Esophagus muscularis mucosa (tissue), 4 donors: ENCODE results near the gene MYH14. TPM values are rescaled to one million over a fixed set of nuclear protein-coding genes. Genes with fewer than 3 reads are reported as not detected.

Experiments
- DNase-seq: peaks from one replicate; pipeline ENCODE4 v3.0.0-alpha.2; 2017; ENCODE audit errors: extremely low spot score
- H3K27ac ChIP-seq, 4 donors: fragments of 200-600 bp; sonication (generic); replicated peaks in 1 of 4; 1 replicate in 3 of 4; 2 replicates in 1 of 4; pipeline ENCODE4 v1.5.1; 2016 to 2019; ENCODE audit warnings: mild to moderate bottlenecking in 1 of 4
- H3K27me3 ChIP-seq, 4 donors: fragments of 200-600 bp; sonication (generic); one replicate each; pipeline versions ENCODE4 v1.5.1 to v1.6.0; 2016 to 2019
- H3K36me3 ChIP-seq, 4 donors: fragments of 200-600 bp; sonication (generic); one replicate each; pipeline ENCODE4 v1.5.1; 2016 to 2019
- H3K4me1 ChIP-seq, 4 donors: fragments of 200-600 bp; sonication (generic); one replicate each; pipeline ENCODE4 v1.5.1; 2016 to 2019
- H3K4me3 ChIP-seq, 4 donors: fragments of 200-600 bp; sonication (generic); 1 replicate in 2 of 4; 2 replicates in 2 of 4; pipeline ENCODE4 v1.5.1; 2016 to 2019; ENCODE audit warnings: mild to moderate bottlenecking in 4 of 4, moderate library complexity in 1 of 4
- H3K9me3 ChIP-seq, 4 donors: fragments of 200-600 bp; sonication (generic); 1 replicate in 3 of 4; 2 replicates in 1 of 4; pipeline ENCODE4 v1.5.1; 2016 to 2019
- EP300 ChIP-seq: sonication (generic); formaldehyde crosslinking; IDR thresholded peaks from one replicate; pipeline ENCODE4 v1.6.1; 2017; ENCODE audit warnings: antibody characterized with exemption
- POLR2A ChIP-seq: fragments of 450-650 bp; IDR thresholded peaks from one replicate; pipeline ENCODE4 v1.6.1; 2017; ENCODE audit warnings: antibody characterized with exemption, moderate library complexity, mild to moderate bottlenecking, low read depth
- POLR2AphosphoS5 ChIP-seq, 2 donors: sonication (generic); formaldehyde crosslinking; IDR thresholded peaks; one replicate each; pipeline ENCODE4 v1.6.1; 2017; ENCODE audit warnings: antibody characterized with exemption in 2 of 2
- WGBS: methylation state at CpG from one replicate; pipeline ENCODE4 v1.1.5; 2018; 5-methylcytosine and 5-hydroxymethylcytosine counted together
- intact Hi-C: fragments of 100-400 bp; cut with DNase I; formaldehyde crosslinking; loops from one replicate; pipeline ENCODE4 v1.15.1; 2023
- total RNA-seq, 4 donors: library from RNA; depleted of rRNA; stranded (reverse); fragments of >200 nt; gene quantifications; one replicate each; pipeline versions ENCODE4 v1.1.0 to v1.2.1, GENCODE V29; 2016
- TF ChIP-seq, protein P1 (sequence below), 3 experiments: fragments of 200-600 bp in 2 of 3; fragments of 450-650 bp in 1 of 3; sonication (generic) in 2 of 3; IDR thresholded peaks; one replicate each; pipeline ENCODE4 v1.5.1; 2017 to 2019; ENCODE audit warnings: antibody characterized with exemption in 3 of 3, mild to moderate bottlenecking in 2 of 3, moderate library complexity in 1 of 3

MYH14 gene
- total RNA-seq, 4 donors from 2014 or later: 2.5 to 10.1 (median 5.3) TPM

DNA sequence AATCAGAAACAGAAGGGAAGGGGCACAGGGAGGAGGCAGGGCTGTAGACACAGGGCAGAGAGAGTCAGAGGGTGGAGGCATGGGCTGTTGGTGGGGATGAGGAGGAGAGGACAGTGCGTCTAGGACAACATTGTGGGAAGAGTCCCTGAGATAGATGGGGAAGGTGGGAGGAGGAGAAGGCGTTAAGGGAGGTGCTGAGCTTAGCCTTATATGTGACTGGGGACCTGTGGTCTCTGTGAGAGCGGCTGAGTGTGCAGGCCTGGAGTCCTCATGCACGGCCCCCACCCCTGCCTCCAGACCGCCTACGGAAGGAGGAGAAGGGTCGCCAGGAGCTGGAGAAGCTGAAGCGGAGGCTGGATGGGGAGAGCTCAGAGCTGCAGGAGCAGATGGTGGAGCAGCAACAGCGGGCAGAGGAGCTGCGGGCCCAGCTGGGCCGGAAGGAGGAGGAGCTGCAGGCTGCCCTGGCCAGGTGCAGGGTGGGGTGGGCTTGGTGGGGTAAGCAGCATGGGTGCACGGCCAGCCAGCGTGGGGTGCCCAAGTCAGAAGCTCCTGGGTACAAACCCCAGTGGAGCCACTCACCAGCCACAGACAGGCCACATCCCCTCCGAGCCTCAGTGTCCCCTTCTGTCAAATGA is 69.0 kb downstream of the MYH14 start:
- TF ChIP-seq, protein P1, sequence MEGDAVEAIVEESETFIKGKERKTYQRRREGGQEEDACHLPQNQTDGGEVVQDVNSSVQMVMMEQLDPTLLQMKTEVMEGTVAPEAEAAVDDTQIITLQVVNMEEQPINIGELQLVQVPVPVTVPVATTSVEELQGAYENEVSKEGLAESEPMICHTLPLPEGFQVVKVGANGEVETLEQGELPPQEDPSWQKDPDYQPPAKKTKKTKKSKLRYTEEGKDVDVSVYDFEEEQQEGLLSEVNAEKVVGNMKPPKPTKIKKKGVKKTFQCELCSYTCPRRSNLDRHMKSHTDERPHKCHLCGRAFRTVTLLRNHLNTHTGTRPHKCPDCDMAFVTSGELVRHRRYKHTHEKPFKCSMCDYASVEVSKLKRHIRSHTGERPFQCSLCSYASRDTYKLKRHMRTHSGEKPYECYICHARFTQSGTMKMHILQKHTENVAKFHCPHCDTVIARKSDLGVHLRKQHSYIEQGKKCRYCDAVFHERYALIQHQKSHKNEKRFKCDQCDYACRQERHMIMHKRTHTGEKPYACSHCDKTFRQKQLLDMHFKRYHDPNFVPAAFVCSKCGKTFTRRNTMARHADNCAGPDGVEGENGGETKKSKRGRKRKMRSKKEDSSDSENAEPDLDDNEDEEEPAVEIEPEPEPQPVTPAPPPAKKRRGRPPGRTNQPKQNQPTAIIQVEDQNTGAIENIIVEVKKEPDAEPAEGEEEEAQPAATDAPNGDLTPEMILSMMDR (IDR thresholded peaks at IDR 0.05): no peak
- TF ChIP-seq POLR2A (no peak), POLR2AphosphoS5 (IDR thresholded peaks at IDR 0.05) (no peak), EP300 (no peak)
- Histone ChIP-seq H3K4me1 (no peaks in the 10 kb centered on the region), H3K9me3 (no peaks in the 10 kb centered on the region), H3K36me3 (peaks cover 0 to 73% (median 26%) of the 10 kb centered on the region in 4 donors), H3K27me3 (peaks cover 0 to 24% (median 0%) of the 10 kb centered on the region in 4 donors), H3K27ac (no peak overlapping the region), H3K4me3 (no peak overlapping the region)
- WGBS: 82% methylated on average over 14 of the region's 14 CpGs
- DNase-seq: no peak
- intact Hi-C loops: no loop called here

DNA sequence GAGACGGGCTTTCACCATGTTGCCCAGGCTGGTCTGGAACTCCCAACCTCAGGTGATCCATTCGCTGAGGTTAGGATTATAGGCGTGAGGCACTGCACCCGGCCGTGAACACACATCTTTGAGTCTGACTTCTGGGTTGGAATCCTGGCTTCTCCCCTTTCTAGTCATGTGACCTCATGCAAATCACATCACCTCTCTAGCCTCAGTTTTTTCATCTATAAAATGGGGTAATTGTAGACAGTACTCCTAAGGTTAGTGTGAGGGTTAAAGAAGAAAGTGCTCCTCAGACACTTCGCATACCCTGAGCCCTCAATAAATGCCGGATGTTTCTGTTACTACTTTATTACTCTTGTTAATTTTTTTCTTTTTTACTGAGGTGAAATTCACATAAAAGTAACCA is 70.4 kb downstream of the MYH14 start:
- TF ChIP-seq POLR2A (no peak), EP300 (no peak)
- Histone ChIP-seq H3K27ac (no peak overlapping the region), H3K27me3 (peaks cover 0 to 29% (median 0%) of the 10 kb centered on the region in 4 donors), H3K4me1 (no peaks in the 10 kb centered on the region), H3K9me3 (no peaks in the 10 kb centered on the region), H3K36me3 (peaks cover 0 to 69% (median 19%) of the 10 kb centered on the region in 4 donors), H3K4me3 (no peak overlapping the region)
- no peak for DNase-seq
- intact Hi-C loops: no loop called here
- 81% methylated on average over 7 of the region's 7 CpGs for WGBS

DNA sequence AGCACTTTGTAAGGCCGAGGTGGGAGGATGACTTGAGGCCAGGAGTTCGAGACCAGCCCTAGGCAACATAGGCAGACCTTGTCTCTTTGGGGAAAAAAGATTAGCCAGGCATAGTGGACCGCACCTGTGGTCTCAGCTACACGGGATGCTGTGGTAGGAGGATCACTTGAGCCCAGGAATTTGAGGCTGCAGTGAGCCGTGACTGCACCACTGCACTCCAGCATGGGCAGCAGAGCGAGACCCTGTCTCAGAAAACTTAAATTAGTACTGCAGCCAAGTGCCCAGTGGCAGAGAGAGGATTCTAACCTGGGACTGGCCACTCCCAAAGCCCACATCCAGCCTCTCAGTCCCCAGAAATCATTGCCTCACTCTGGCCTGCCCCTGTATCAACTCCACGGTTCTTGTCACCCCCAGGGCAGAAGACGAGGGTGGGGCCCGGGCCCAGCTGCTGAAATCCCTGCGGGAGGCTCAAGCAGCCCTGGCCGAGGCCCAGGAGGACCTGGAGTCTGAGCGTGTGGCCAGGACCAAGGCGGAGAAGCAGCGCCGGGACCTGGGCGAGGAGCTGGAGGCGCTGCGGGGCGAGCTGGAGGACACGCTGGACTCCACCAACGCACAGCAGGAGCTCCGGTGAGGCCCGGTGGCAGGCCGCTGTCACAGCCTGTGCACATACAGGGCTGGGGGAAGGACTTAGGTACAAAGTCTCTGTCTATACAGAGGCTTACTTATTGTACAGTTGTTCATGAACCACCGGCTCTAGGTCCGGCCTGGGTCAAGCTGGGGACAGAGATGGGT is 72.4 kb downstream of the MYH14 start:
- 76% methylated on average over 9 of the region's 26 CpGs for WGBS
- Histone ChIP-seq H3K27ac (no peak overlapping the region), H3K27me3 (peaks cover 0 to 39% (median 0%) of the 10 kb centered on the region in 4 donors), H3K36me3 (peaks cover 0 to 82% (median 22%) of the 10 kb centered on the region in 4 donors), H3K9me3 (no peaks in the 10 kb centered on the region), H3K4me3 (no peak overlapping the region), H3K4me1 (no peaks in the 10 kb centered on the region)
- no peak for DNase-seq
- intact Hi-C loops: no loop called here
- TF ChIP-seq EP300 (no peak), POLR2A (no peak), POLR2AphosphoS5 (IDR thresholded peaks at IDR 0.05) (no peak)
- TF ChIP-seq, protein P1 (IDR thresholded peaks at IDR 0.05): no peak

DNA sequence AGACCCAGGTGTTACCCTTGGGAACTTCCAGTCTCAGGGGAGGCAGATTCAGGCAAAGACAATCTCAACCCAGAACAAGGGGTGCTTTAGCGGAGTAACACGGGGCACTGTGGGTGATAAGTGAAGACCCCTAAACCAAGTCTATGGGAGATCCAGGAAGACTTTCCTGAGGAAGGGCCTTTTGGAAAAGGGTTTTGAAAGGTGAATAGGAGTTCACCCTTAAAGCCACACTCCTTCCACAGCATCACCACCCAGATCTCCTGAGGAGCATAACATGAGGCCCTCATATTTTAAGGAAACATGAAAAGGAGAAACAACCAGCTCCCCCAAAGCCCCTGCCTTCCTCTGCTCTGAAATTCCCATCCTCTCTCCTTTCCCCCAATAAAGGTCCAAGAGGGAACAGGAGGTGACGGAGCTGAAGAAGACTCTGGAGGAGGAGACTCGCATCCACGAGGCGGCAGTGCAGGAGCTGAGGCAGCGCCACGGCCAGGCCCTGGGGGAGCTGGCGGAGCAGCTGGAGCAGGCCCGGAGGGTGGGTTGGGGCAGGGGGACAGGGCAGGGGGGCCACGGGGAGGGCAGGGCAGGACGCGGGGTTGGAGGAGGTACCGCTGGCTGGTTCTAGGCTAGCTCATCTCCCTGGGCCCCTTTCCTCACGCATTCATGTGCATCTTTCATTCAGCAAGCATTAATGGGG is 73.1 kb downstream of the MYH14 start:
- no peak for DNase-seq
- 81% methylated on average over 9 of the region's 15 CpGs for WGBS
- H3K36me3 ChIP-seq: peaks cover 0 to 83% (median 24%) of the 10 kb centered on the region in 4 donors
- TF ChIP-seq, protein P1 (IDR thresholded peaks at IDR 0.05): no peak
- TF ChIP-seq POLR2A: no peak
- no peak for TF ChIP-seq POLR2AphosphoS5 (IDR thresholded peaks at IDR 0.05)
- TF ChIP-seq EP300: no peak
- H3K4me3 ChIP-seq: no peak overlapping the region
- intact Hi-C loops: no loop called here
- H3K27ac ChIP-seq: no peak overlapping the region
- H3K9me3 ChIP-seq: no peaks in the 10 kb centered on the region
- peaks cover 0 to 39% (median 0%) of the 10 kb centered on the region in 4 donors for H3K27me3 ChIP-seq
- no peaks in the 10 kb centered on the region for H3K4me1 ChIP-seq
